ENCODE results near the gene SCMH1. TPM values are rescaled to one million over a fixed set of nuclear protein-coding genes. Genes with fewer than 3 reads are reported as not detected.

The SCMH1 gene
- total RNA-seq, 1 experiment from 2014 or later, result 19.4 TPM

- no peak for ATAC-seq
- Mint-ChIP-seq H3K36me3 (peaks cover 94% of the 10 kb centered on the region), H3K4me3 (no peak overlapping the region)
Observed at GRCh38 chr1:40988280-40988679, 253.8 kb downstream of the SCMH1 start.

More at GRCh38 chr1:40988280-40988679, 253.8 kb downstream of the SCMH1 start:
- H3K4me1 Mint-ChIP-seq, result no peaks in the 10 kb centered on the region
- no peak for DNase-seq (ENCODE audit: low spot score)
- CTCF ChIA-PET, result no interaction called here
- TF ChIP-seq ZMAT4 (CRISPR knock-in tag; IDR thresholded peaks at IDR 0.05) (no peak), ZNF532 (CRISPR knock-in tag; IDR thresholded peaks at IDR 0.05; ENCODE audit: borderline replicate concordance) (no peak), CBFB (CRISPR knock-in tag; IDR thresholded peaks at IDR 0.05; ENCODE audit: low read depth) (no peak), NR2C2 (CRISPR knock-in tag; IDR thresholded peaks at IDR 0.05) (no peak), ZNF219 (CRISPR knock-in tag; IDR thresholded peaks at IDR 0.05; ENCODE audit: borderline replicate concordance) (no peak), STAT6 (CRISPR knock-in tag; conservative IDR thresholded peaks at IDR 0.05; ENCODE audit: low read depth) (no peak), RORB (CRISPR knock-in tag; IDR thresholded peaks at IDR 0.05) (no peak), ELF4 (CRISPR knock-in tag; IDR thresholded peaks at IDR 0.05; ENCODE audit: low read depth) (no peak), ZNF263 (CRISPR knock-in tag; IDR thresholded peaks at IDR 0.05; ENCODE audit: low read depth) (no peak), ZNF232 (CRISPR knock-in tag; IDR thresholded peaks at IDR 0.05) (no peak), MXD4 (CRISPR knock-in tag; IDR thresholded peaks at IDR 0.05; ENCODE audit: borderline replicate concordance) (no peak), AFF4 (CRISPR knock-in tag; IDR thresholded peaks at IDR 0.05; ENCODE audit: borderline replicate concordance) (no peak), OVOL2 (CRISPR knock-in tag; IDR thresholded peaks at IDR 0.05; ENCODE audit: borderline replicate concordance) (no peak), ZNF425 (CRISPR knock-in tag; conservative IDR thresholded peaks at IDR 0.05) (no peak)
- no peak overlapping the region for H3K27ac Mint-ChIP-seq
- H3K9me3 Mint-ChIP-seq, result no peaks in the 10 kb centered on the region
- POLR2A ChIA-PET, result no interaction called here
- no peaks in the 10 kb centered on the region for H3K27me3 Mint-ChIP-seq (ENCODE audit: low read depth)
